ENCODE measurements around the gene OVCA2. TPM values are rescaled to one million over a fixed set of nuclear protein-coding genes. Genes with fewer than 3 reads are reported as not detected.

OVCA2 gene
- polyA plus RNA-seq, 1 donor, result 26.8 TPM

GRCh38 chr17:2067608-2068024 is 25.8 kb downstream of the OVCA2 start:
- H3K27ac ChIP-seq (ENCODE audit: low read length), result peak overlapping the region; percentile 47
- H3K27me3 ChIP-seq (ENCODE audit: control insufficient read depth, insufficient read depth, low read length), result no peaks in the 10 kb centered on the region
- no peak overlapping the region for H3K4me3 ChIP-seq (ENCODE audit: low read length)
- DNase-seq, result no peak
- H3K36me3 ChIP-seq (ENCODE audit: control insufficient read depth, insufficient read depth, low read length), result peaks cover 56% of the 10 kb centered on the region
- H3K9me3 ChIP-seq (ENCODE audit: control insufficient read depth, low read depth, low read length), result no peaks in the 10 kb centered on the region
- WGBS (ENCODE audit: insufficient coverage, low lambda C conversion rate), result no CpG with 5 or more reads among the region's 5 CpGs
- H3K4me1 ChIP-seq (ENCODE audit: control insufficient read depth, insufficient read depth, low read length), result peaks cover 27% of the 10 kb centered on the region

GRCh38 chr17:2068031-2068518 is 26.3 kb downstream of the OVCA2 start:
- H3K4me3 ChIP-seq (ENCODE audit: low read length), result no peak overlapping the region
- peaks cover 27% of the 10 kb centered on the region for H3K4me1 ChIP-seq (ENCODE audit: control insufficient read depth, insufficient read depth, low read length)
- H3K27ac ChIP-seq (ENCODE audit: low read length), result peak overlapping the region; percentile 47
- no peaks in the 10 kb centered on the region for H3K27me3 ChIP-seq (ENCODE audit: control insufficient read depth, insufficient read depth, low read length)
- DNase-seq, result no peak
- peaks cover 53% of the 10 kb centered on the region for H3K36me3 ChIP-seq (ENCODE audit: control insufficient read depth, insufficient read depth, low read length)
- 80% methylated on average over 1 of the region's 6 CpGs for WGBS (ENCODE audit: insufficient coverage, low lambda C conversion rate)
- no peaks in the 10 kb centered on the region for H3K9me3 ChIP-seq (ENCODE audit: control insufficient read depth, low read depth, low read length)

GRCh38 chr17:2068519-2069051 is 26.8 kb downstream of the OVCA2 start:
- H3K27me3 ChIP-seq (ENCODE audit: control insufficient read depth, insufficient read depth, low read length), result no peaks in the 10 kb centered on the region
- no peak overlapping the region for H3K4me3 ChIP-seq (ENCODE audit: low read length)
- peak in 1 of 2 donors; percentile 58 for DNase-seq
- peaks cover 48% of the 10 kb centered on the region for H3K36me3 ChIP-seq (ENCODE audit: control insufficient read depth, insufficient read depth, low read length)
- no peaks in the 10 kb centered on the region for H3K9me3 ChIP-seq (ENCODE audit: control insufficient read depth, low read depth, low read length)
- peaks cover 27% of the 10 kb centered on the region for H3K4me1 ChIP-seq (ENCODE audit: control insufficient read depth, insufficient read depth, low read length)
- no CpG with 5 or more reads among the region's 15 CpGs for WGBS (ENCODE audit: insufficient coverage, low lambda C conversion rate)
- peak overlapping the region; percentile 47 for H3K27ac ChIP-seq (ENCODE audit: low read length)

GRCh38 chr17:2070241-2071023 is 28.6 kb downstream of the OVCA2 start:
- H3K27me3 ChIP-seq (ENCODE audit: control insufficient read depth, insufficient read depth, low read length), result no peaks in the 10 kb centered on the region
- H3K36me3 ChIP-seq (ENCODE audit: control insufficient read depth, insufficient read depth, low read length), result peaks cover 34% of the 10 kb centered on the region
- DNase-seq, result no peak
- no peak overlapping the region for H3K4me3 ChIP-seq (ENCODE audit: low read length)
- peaks cover 29% of the 10 kb centered on the region for H3K4me1 ChIP-seq (ENCODE audit: control insufficient read depth, insufficient read depth, low read length)
- no peaks in the 10 kb centered on the region for H3K9me3 ChIP-seq (ENCODE audit: control insufficient read depth, low read depth, low read length)
- no CpG with 5 or more reads among the region's 13 CpGs for WGBS (ENCODE audit: insufficient coverage, low lambda C conversion rate)
- H3K27ac ChIP-seq (ENCODE audit: low read length), result peak overlapping the region; percentile 42

- Histone ChIP-seq H3K9me3 (ENCODE audit: control insufficient read depth, low read depth, low read length) (no peaks in the 10 kb centered on the region), H3K4me1 (ENCODE audit: control insufficient read depth, insufficient read depth, low read length) (peaks cover 31% of the 10 kb centered on the region), H3K27me3 (ENCODE audit: control insufficient read depth, insufficient read depth, low read length) (no peaks in the 10 kb centered on the region), H3K4me3 (ENCODE audit: low read length) (no peak overlapping the region), H3K27ac (ENCODE audit: low read length) (peak overlapping the region; percentile 42), H3K36me3 (ENCODE audit: control insufficient read depth, insufficient read depth, low read length) (peaks cover 34% of the 10 kb centered on the region)
- DNase-seq, result no peak
- WGBS (ENCODE audit: insufficient coverage, low lambda C conversion rate), result 100% methylated on average over 1 of the region's 6 CpGs
These were observed 29.2 kb downstream of the OVCA2 start for GRCh38 chr17:2071024-2071385.

- H3K36me3 ChIP-seq (ENCODE audit: control insufficient read depth, insufficient read depth, low read length), result peaks cover 33% of the 10 kb centered on the region
- no peaks in the 10 kb centered on the region for H3K27me3 ChIP-seq (ENCODE audit: control insufficient read depth, insufficient read depth, low read length)
- peak in 1 of 2 donors; percentile 62 for DNase-seq
- H3K4me1 ChIP-seq (ENCODE audit: control insufficient read depth, insufficient read depth, low read length), result peaks cover 31% of the 10 kb centered on the region
- peak overlapping the region; percentile 42 for H3K27ac ChIP-seq (ENCODE audit: low read length)
- no CpG with 5 or more reads among the region's 31 CpGs for WGBS (ENCODE audit: insufficient coverage, low lambda C conversion rate)
- no peak overlapping the region for H3K4me3 ChIP-seq (ENCODE audit: low read length)
- no peaks in the 10 kb centered on the region for H3K9me3 ChIP-seq (ENCODE audit: control insufficient read depth, low read depth, low read length)
These were observed 29.8 kb downstream of the OVCA2 start for GRCh38 chr17:2071455-2072281.

- whole genome bisulfite sequencing (ENCODE audit: insufficient coverage, low lambda C conversion rate), result no CpG with 5 or more reads among the region's 10 CpGs
- Histone ChIP-seq H3K27me3 (ENCODE audit: control insufficient read depth, insufficient read depth, low read length) (no peaks in the 10 kb centered on the region), H3K9me3 (ENCODE audit: control insufficient read depth, low read depth, low read length) (no peaks in the 10 kb centered on the region), H3K4me3 (ENCODE audit: low read length) (no peak overlapping the region), H3K4me1 (ENCODE audit: control insufficient read depth, insufficient read depth, low read length) (peaks cover 17% of the 10 kb centered on the region), H3K36me3 (ENCODE audit: control insufficient read depth, insufficient read depth, low read length) (peaks cover 39% of the 10 kb centered on the region), H3K27ac (ENCODE audit: low read length) (peak overlapping the region; percentile 23)
- no peak for DNase-seq
These were observed 33.1 kb downstream of the OVCA2 start for GRCh38 chr17:2074919-2075318.

- no peaks in the 10 kb centered on the region for H3K9me3 ChIP-seq (ENCODE audit: control insufficient read depth, low read depth, low read length)
- no peak for DNase-seq
- H3K36me3 ChIP-seq (ENCODE audit: control insufficient read depth, insufficient read depth, low read length), result peaks cover 42% of the 10 kb centered on the region
- H3K27ac ChIP-seq (ENCODE audit: low read length), result peak overlapping the region; percentile 26
- no CpG with 5 or more reads among the region's 13 CpGs for WGBS (ENCODE audit: insufficient coverage, low lambda C conversion rate)
- no peak overlapping the region for H3K4me3 ChIP-seq (ENCODE audit: low read length)
- H3K27me3 ChIP-seq (ENCODE audit: control insufficient read depth, insufficient read depth, low read length), result no peaks in the 10 kb centered on the region
- peaks cover 17% of the 10 kb centered on the region for H3K4me1 ChIP-seq (ENCODE audit: control insufficient read depth, insufficient read depth, low read length)
These were observed 33.7 kb downstream of the OVCA2 start for GRCh38 chr17:2075336-2076086.

- Histone ChIP-seq H3K36me3 (ENCODE audit: control insufficient read depth, insufficient read depth, low read length) (peaks cover 44% of the 10 kb centered on the region), H3K4me3 (ENCODE audit: low read length) (no peak overlapping the region), H3K27me3 (ENCODE audit: control insufficient read depth, insufficient read depth, low read length) (no peaks in the 10 kb centered on the region), H3K27ac (ENCODE audit: low read length) (peak overlapping the region; percentile 26), H3K9me3 (ENCODE audit: control insufficient read depth, low read depth, low read length) (no peaks in the 10 kb centered on the region), H3K4me1 (ENCODE audit: control insufficient read depth, insufficient read depth, low read length) (peaks cover 23% of the 10 kb centered on the region)
- DNase-seq, result peak in 1 of 2 donors; percentile 24
- WGBS (ENCODE audit: insufficient coverage, low lambda C conversion rate), result no CpG with 5 or more reads among the region's 17 CpGs
These were observed 34.5 kb downstream of the OVCA2 start for GRCh38 chr17:2076087-2076984.

All from large intestine (tissue), 3 donors.